Tibial nerve (tissue), 4 donors: Measurements from ENCODE around the gene HDHD5. TPM values are rescaled to one million over a fixed set of nuclear protein-coding genes. Genes with fewer than 3 reads are reported as not detected.

Experiments used
- DNase-seq, 2 donors: peaks; one replicate each; pipeline ENCODE4 v3.0.0-alpha.2; 2019; ENCODE audit warnings: low spot score in 2 of 2
- H3K27ac ChIP-seq, 4 donors: fragments of 200-600 bp; sonication (generic) in 3 of 4; one replicate each; pipeline ENCODE4 v1.5.1; 2017 to 2019; ENCODE audit warnings: mild to moderate bottlenecking in 1 of 4
- H3K27me3 ChIP-seq, 2 donors: fragments of 200-600 bp; sonication (generic) in 1 of 2; one replicate each; pipeline versions ENCODE4 v1.5.1 to v1.6.0; 2017 to 2019
- H3K36me3 ChIP-seq, 3 donors: fragments of 200-600 bp; sonication (generic); one replicate each; pipeline ENCODE4 v1.5.1; 2018 to 2019
- H3K4me1 ChIP-seq, 4 donors: fragments of 200-600 bp; sonication (generic) in 3 of 4; one replicate each; pipeline ENCODE4 v1.5.1; 2017 to 2019
- H3K4me3 ChIP-seq, 4 donors: fragments of 200-600 bp; sonication (generic) in 3 of 4; one replicate each; pipeline ENCODE4 v1.5.1; 2017 to 2019; ENCODE audit warnings: mild to moderate bottlenecking in 1 of 4, moderate library complexity in 1 of 4
- H3K9me3 ChIP-seq, 4 donors: fragments of 200-600 bp; sonication (generic) in 3 of 4; one replicate each; pipeline ENCODE4 v1.5.1; 2017 to 2019
- EP300 ChIP-seq, 2 donors: sonication (generic); formaldehyde crosslinking; IDR thresholded peaks; one replicate each; pipeline ENCODE4 v1.6.1; 2017; ENCODE audit warnings: antibody characterized with exemption in 2 of 2, mild to moderate bottlenecking in 1 of 2
- POLR2A ChIP-seq, 2 donors: fragments of 450-650 bp; IDR thresholded peaks; one replicate each; pipeline ENCODE4 v1.6.1; 2017; ENCODE audit warnings: antibody characterized with exemption in 2 of 2, mild to moderate bottlenecking in 2 of 2, moderate library complexity in 2 of 2
- WGBS, 2 donors: methylation state at CpG; one replicate each; pipeline ENCODE4 v1.1.5; 2018; 5-methylcytosine and 5-hydroxymethylcytosine counted together
- total RNA-seq, 4 donors: library from RNA; depleted of rRNA; stranded (reverse); fragments of >200 nt; gene quantifications; one replicate each; pipeline ENCODE4 v1.1.0, GENCODE V29; 2016
- TF ChIP-seq, protein P1 (sequence below), 5 experiments: fragments of 200-600 bp in 3 of 5; fragments of 450-650 bp in 2 of 5; sonication (generic) in 3 of 5; IDR thresholded peaks; one replicate each; pipeline ENCODE4 v1.5.1; 2016 to 2019; ENCODE audit warnings: antibody characterized with exemption in 5 of 5, mild to moderate bottlenecking in 3 of 5, moderate library complexity in 2 of 5

The HDHD5 gene
- total RNA-seq, 4 donors from 2014 or later = 34.7 to 51.3 (median 44.3) TPM

GRCh38 chr22:17105143-17106129 lies 53.6 kb downstream of the HDHD5 start:
- peaks cover 0 to 96% (median 57%) of the 10 kb centered on the region in 3 donors for H3K36me3 ChIP-seq
- 59 to 71% methylated on average over 16 to 22 of the region's 22 CpGs for WGBS, 2 donors

DNA sequence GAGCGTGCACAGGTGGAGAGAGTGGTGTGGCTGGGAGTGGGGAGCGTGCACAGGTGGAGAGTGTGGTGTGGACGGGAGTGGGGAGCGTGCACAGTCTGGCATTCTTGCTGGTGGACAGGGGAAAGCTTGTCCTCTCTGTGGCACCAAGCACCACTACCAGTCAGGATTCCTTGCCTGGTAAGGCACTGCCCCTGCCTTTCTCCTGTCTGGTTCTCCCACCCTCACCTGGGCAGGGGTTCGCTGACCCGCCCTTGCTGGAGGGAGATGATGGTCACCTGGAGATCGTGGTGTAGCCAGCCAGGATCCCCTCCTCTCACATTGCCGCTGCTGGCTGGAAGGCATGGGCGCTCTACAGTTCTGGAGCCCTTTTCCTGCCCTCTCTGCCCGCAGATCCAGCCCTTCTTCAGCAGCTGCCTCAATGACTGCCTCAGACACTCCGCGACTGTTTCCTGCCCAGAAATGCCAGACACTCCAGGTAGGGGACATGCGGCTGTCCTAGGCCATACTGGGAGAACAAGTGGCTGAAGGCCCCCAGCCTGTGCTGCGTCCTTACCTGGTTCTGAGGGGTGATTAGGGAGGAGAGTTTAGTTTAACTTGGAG lies 54.6 kb downstream of the HDHD5 start:
- Histone ChIP-seq H3K4me3 (no peak overlapping the region), H3K4me1 (peaks cover 0 to 8% (median 0%) of the 10 kb centered on the region in 4 donors), H3K27ac (no peak overlapping the region), H3K9me3 (no peaks in the 10 kb centered on the region), H3K36me3 (peaks cover 0 to 96% (median 53%) of the 10 kb centered on the region in 3 donors), H3K27me3 (no peaks in the 10 kb centered on the region)
- no peak for DNase-seq
- TF ChIP-seq EP300 (IDR thresholded peaks at IDR 0.05) (no peak), POLR2A (IDR thresholded peaks at IDR 0.05) (no peak)
- TF ChIP-seq, protein P1, sequence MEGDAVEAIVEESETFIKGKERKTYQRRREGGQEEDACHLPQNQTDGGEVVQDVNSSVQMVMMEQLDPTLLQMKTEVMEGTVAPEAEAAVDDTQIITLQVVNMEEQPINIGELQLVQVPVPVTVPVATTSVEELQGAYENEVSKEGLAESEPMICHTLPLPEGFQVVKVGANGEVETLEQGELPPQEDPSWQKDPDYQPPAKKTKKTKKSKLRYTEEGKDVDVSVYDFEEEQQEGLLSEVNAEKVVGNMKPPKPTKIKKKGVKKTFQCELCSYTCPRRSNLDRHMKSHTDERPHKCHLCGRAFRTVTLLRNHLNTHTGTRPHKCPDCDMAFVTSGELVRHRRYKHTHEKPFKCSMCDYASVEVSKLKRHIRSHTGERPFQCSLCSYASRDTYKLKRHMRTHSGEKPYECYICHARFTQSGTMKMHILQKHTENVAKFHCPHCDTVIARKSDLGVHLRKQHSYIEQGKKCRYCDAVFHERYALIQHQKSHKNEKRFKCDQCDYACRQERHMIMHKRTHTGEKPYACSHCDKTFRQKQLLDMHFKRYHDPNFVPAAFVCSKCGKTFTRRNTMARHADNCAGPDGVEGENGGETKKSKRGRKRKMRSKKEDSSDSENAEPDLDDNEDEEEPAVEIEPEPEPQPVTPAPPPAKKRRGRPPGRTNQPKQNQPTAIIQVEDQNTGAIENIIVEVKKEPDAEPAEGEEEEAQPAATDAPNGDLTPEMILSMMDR (IDR thresholded peaks at IDR 0.05) = no peak
- 92 to 96% methylated on average over 11 to 12 of the region's 14 CpGs for WGBS, 2 donors

More at GRCh38 chr22:17105143-17106129, 53.6 kb downstream of the HDHD5 start:
- DNase-seq = no peak
- Histone ChIP-seq H3K9me3 (no peaks in the 10 kb centered on the region), H3K4me3 (no peak overlapping the region), H3K4me1 (peaks cover 0 to 8% (median 0%) of the 10 kb centered on the region in 4 donors), H3K27me3 (no peaks in the 10 kb centered on the region), H3K27ac (no peak overlapping the region)
- TF ChIP-seq EP300 (IDR thresholded peaks at IDR 0.05) = no peak
- no peak for TF ChIP-seq POLR2A (IDR thresholded peaks at IDR 0.05)
- TF ChIP-seq, protein P1 (IDR thresholded peaks at IDR 0.05) = no peak

GRCh38 chr22:17103351-17103750 lies 55.7 kb downstream of the HDHD5 start:
- peaks cover 0 to 8% (median 3%) of the 10 kb centered on the region in 4 donors for H3K4me1 ChIP-seq
- 94 to 96% methylated on average over 9 of the region's 9 CpGs for WGBS, 2 donors
- DNase-seq = no peak

DNA sequence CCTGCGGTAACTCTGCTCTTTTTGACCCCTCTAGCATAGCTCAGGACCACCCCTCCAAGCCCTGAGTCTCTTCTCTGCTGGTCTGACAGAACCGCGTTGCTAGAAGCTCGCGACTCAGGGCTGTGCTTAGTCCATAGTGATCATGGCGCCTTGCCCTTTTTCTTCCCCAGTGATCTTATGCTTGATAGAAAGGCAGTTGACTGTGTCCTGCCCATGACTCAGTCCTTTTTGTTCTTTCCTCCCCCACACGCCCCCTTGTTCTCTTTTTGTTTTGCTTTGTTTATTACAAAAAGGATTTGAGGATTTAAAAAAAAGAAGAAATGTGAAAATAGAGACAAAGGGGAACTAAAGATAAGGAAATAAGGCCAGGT lies 56.8 kb downstream of the HDHD5 start:
- H3K27me3 ChIP-seq = no peaks in the 10 kb centered on the region
- H3K4me1 ChIP-seq = peaks cover 0 to 8% (median 3%) of the 10 kb centered on the region in 4 donors
- 81 to 89% methylated on average over 7 of the region's 7 CpGs for WGBS, 2 donors
- H3K27ac ChIP-seq = no peak overlapping the region
- TF ChIP-seq POLR2A (IDR thresholded peaks at IDR 0.05) = no peak
- TF ChIP-seq, protein P1 (IDR thresholded peaks at IDR 0.05) = no peak
- H3K9me3 ChIP-seq = no peaks in the 10 kb centered on the region
- no peak for DNase-seq
- H3K36me3 ChIP-seq = peaks cover 0 to 96% (median 38%) of the 10 kb centered on the region in 3 donors
- no peak overlapping the region for H3K4me3 ChIP-seq

More at GRCh38 chr22:17103351-17103750, 55.7 kb downstream of the HDHD5 start:
- peaks cover 0 to 96% (median 48%) of the 10 kb centered on the region in 3 donors for H3K36me3 ChIP-seq
- no peak overlapping the region for H3K4me3 ChIP-seq
- no peaks in the 10 kb centered on the region for H3K9me3 ChIP-seq
- TF ChIP-seq, protein P1 (IDR thresholded peaks at IDR 0.05) = no peak
- TF ChIP-seq POLR2A (IDR thresholded peaks at IDR 0.05) = no peak
- no peaks in the 10 kb centered on the region for H3K27me3 ChIP-seq
- no peak overlapping the region for H3K27ac ChIP-seq
